Liver (tissue), 9 donors: ENCODE measurements around the gene NFIA. TPM values are rescaled to one million over a fixed set of nuclear protein-coding genes. Genes with fewer than 3 reads are reported as not detected.

Experiments
- DNase-seq: peaks from one replicate; pipeline ENCODE4 v3.0.0-alpha.2; 2017; ENCODE audit warnings: low spot score
- H3K27ac ChIP-seq, 2 donors: one replicate each; pipeline ENCODE4 v1.7.0; 2013; ENCODE audit warnings: inconsistent platforms in 2 of 2, low read length in 2 of 2, control low read depth in 1 of 2, low read depth in 1 of 2, mild to moderate bottlenecking in 1 of 2
- H3K27me3 ChIP-seq, 4 donors: one replicate each; pipeline versions ENCODE4 v1.6.1 to v1.7.0; 2013; ENCODE audit warnings: low read length in 3 of 4, inconsistent platforms in 1 of 4, mild to moderate bottlenecking in 1 of 4, moderate library complexity in 1 of 4; ENCODE audit not compliant: control insufficient read depth in 4 of 4, insufficient read depth in 4 of 4
- H3K36me3 ChIP-seq, 4 donors: one replicate each; pipeline versions ENCODE4 v1.6.1 to v1.7.0; 2013; ENCODE audit warnings: low read length in 3 of 4, mild to moderate bottlenecking in 3 of 4, low read depth in 1 of 4, moderate library complexity in 1 of 4; ENCODE audit not compliant: control insufficient read depth in 4 of 4, insufficient read depth in 3 of 4
- H3K4me1 ChIP-seq, 4 donors: one replicate each; pipeline versions ENCODE4 v1.6.1 to v1.7.0; 2013; ENCODE audit warnings: low read length in 3 of 4, mild to moderate bottlenecking in 3 of 4, moderate library complexity in 1 of 4; ENCODE audit not compliant: control insufficient read depth in 4 of 4, insufficient read depth in 4 of 4
- H3K4me3 ChIP-seq, 3 donors: one replicate each; pipeline versions ENCODE4 v1.6.1 to v1.7.0; 2013; ENCODE audit warnings: low read length in 3 of 3, control low read depth in 1 of 3, low read depth in 1 of 3, mild to moderate bottlenecking in 1 of 3
- H3K9ac ChIP-seq, 2 donors: one replicate each; pipeline ENCODE4 v1.7.0; 2013; ENCODE audit warnings: low read length in 2 of 2, mild to moderate bottlenecking in 2 of 2, moderate library complexity in 2 of 2, control low read depth in 1 of 2, low read depth in 1 of 2
- H3K9me3 ChIP-seq, 4 donors: one replicate each; pipeline versions ENCODE4 v1.6.1 to v1.7.0; 2013; ENCODE audit warnings: low read length in 3 of 4; ENCODE audit not compliant: control insufficient read depth in 4 of 4
- ATF3 ChIP-seq: IDR thresholded peaks from 2 replicates; pipeline ENCODE4 v1.6.1; 2016; ENCODE audit warnings: antibody characterized with exemption
- CTCF ChIP-seq: fragments of 150-350 bp; IDR thresholded peaks from 2 replicates; pipeline ENCODE4 v1.5.1; 2017; ENCODE audit warnings: improper control_type of control experiment, low read depth, low read length; ENCODE audit not compliant: missing input control
- EGR1 ChIP-seq, 2 donors: IDR thresholded peaks; 2 replicates each; pipeline ENCODE4 v1.6.1; 2016 to 2018; ENCODE audit warnings: antibody characterized with exemption in 2 of 2, low read depth in 2 of 2
- FOXA1 ChIP-seq: IDR thresholded peaks from 2 replicates; pipeline ENCODE4 v1.6.1; 2016; ENCODE audit warnings: antibody characterized with exemption
- FOXA2 ChIP-seq: IDR thresholded peaks from 2 replicates; pipeline ENCODE4 v1.6.1; 2016; ENCODE audit warnings: antibody characterized with exemption
- GABPA ChIP-seq, 2 donors: IDR thresholded peaks in 1 of 2; conservative IDR thresholded peaks in 1 of 2; 2 replicates each; pipeline ENCODE4 v1.6.1; 2016; ENCODE audit warnings: antibody characterized with exemption in 2 of 2, mild to moderate bottlenecking in 1 of 2, moderate library complexity in 1 of 2
- HNF4G ChIP-seq: IDR thresholded peaks from 2 replicates; pipeline ENCODE4 v1.6.1; 2016; ENCODE audit warnings: antibody characterized with exemption
- JUND ChIP-seq, 2 donors: IDR thresholded peaks; 2 replicates each; pipeline ENCODE4 v1.6.1; 2016; ENCODE audit warnings: antibody characterized with exemption in 2 of 2
- MAX ChIP-seq: IDR thresholded peaks from 2 replicates; pipeline ENCODE4 v1.6.1; 2016; ENCODE audit warnings: antibody characterized with exemption
- NR2F2 ChIP-seq: IDR thresholded peaks from 2 replicates; pipeline ENCODE4 v1.6.1; 2016; ENCODE audit warnings: antibody characterized with exemption
- RAD21 ChIP-seq, 2 donors: IDR thresholded peaks; 2 replicates each; pipeline ENCODE4 v1.6.1; 2016; ENCODE audit warnings: antibody characterized with exemption in 2 of 2, mild to moderate bottlenecking in 2 of 2
- REST ChIP-seq: IDR thresholded peaks from 2 replicates; pipeline ENCODE4 v1.6.1; 2016; ENCODE audit warnings: antibody characterized with exemption, mild to moderate bottlenecking
- RXRA ChIP-seq, 2 donors: IDR thresholded peaks; 2 replicates each; pipeline ENCODE4 v1.6.1; 2017 to 2018; ENCODE audit warnings: antibody characterized with exemption in 2 of 2, mild to moderate bottlenecking in 1 of 2
- SP1 ChIP-seq: IDR thresholded peaks from 2 replicates; pipeline ENCODE4 v1.6.1; 2018; ENCODE audit warnings: antibody characterized with exemption, mild to moderate bottlenecking
- TAF1 ChIP-seq: conservative IDR thresholded peaks from 2 replicates; pipeline ENCODE4 v1.6.1; 2016; ENCODE audit warnings: antibody characterized with exemption, mild to moderate bottlenecking
- YY1 ChIP-seq: IDR thresholded peaks from 2 replicates; pipeline ENCODE4 v1.6.1; 2016; ENCODE audit warnings: antibody characterized with exemption, mild to moderate bottlenecking
- ZBTB33 ChIP-seq: IDR thresholded peaks from 2 replicates; pipeline ENCODE4 v1.6.1; 2016; ENCODE audit warnings: antibody characterized with exemption
- WGBS: extraction: QIAGEN DNeasy Blood & Tissue Kit; methylation state at CpG from one replicate; pipeline ENCODE4 v1.1.7; 2013; 5-methylcytosine and 5-hydroxymethylcytosine counted together
- polyA plus RNA-seq, 2 donors: library from polyadenylated mRNA; stranded (reverse) in 1 of 2; unstranded in 1 of 2; fragments of 200-250 nt in 1 of 2; fragments of >200 nt in 1 of 2; fragmentation: Nextera tagmentation in 1 of 2; extraction: Ambion mirVana in 1 of 2; gene quantifications; one replicate each; pipeline versions ENCODE4 v1.2.1 to v1.2.3, GENCODE V29; 2013 to 2015
- total RNA-seq, 2 donors: library from RNA; depleted of rRNA; stranded (reverse); fragments of >200 nt; gene quantifications; one replicate each; pipeline ENCODE4 v1.2.3, GENCODE V29; 2014
- donor health status: healthy.
- donor health status: healthy.
- donor health status: healthy.
- donor health status: healthy.
- donor health status: healthy.

Gene NFIA
- total and polyA plus RNA-seq, 4 donors = 6.8 to 53.7 (median 22.2) TPM

GRCh38 chr1:61376151-61376550 lies 293.8 kb downstream of the NFIA start (continued):
- TF ChIP-seq SP1 = no peak

- DNase-seq = no peak
Measured at GRCh38 chr1:61377242-61377958, 295.0 kb downstream of the NFIA start.

GRCh38 chr1:61378494-61379180 lies 296.3 kb downstream of the NFIA start:
- DNase-seq = no peak
- H3K36me3 ChIP-seq = peaks cover 1 to 10% (median 8%) of the 10 kb centered on the region in 4 donors
- H3K9ac ChIP-seq = no peak overlapping the region
- no peaks in the 10 kb centered on the region for H3K4me1 ChIP-seq
- WGBS = 87% methylated on average over 4 of the region's 4 CpGs
- no peaks in the 10 kb centered on the region for H3K27me3 ChIP-seq
- no peaks in the 10 kb centered on the region for H3K9me3 ChIP-seq
- no peak overlapping the region for H3K27ac ChIP-seq
- H3K4me3 ChIP-seq = no peak overlapping the region
- no peak for TF ChIP-seq GABPA (IDR thresholded peaks at IDR 0.05 in 1 of 2, conservative IDR thresholded peaks at IDR 0.05 in 1 of 2)
- no peak for TF ChIP-seq MAX
- no peak for TF ChIP-seq HNF4G
- TF ChIP-seq REST = no peak
- no peak for TF ChIP-seq RAD21 (IDR thresholded peaks at IDR 0.05)
- TF ChIP-seq YY1 = no peak
- no peak for TF ChIP-seq TAF1
- no peak for TF ChIP-seq NR2F2
- no peak for TF ChIP-seq RXRA (IDR thresholded peaks at IDR 0.05)
- no peak for TF ChIP-seq ATF3
- no peak for TF ChIP-seq FOXA1
- no peak for TF ChIP-seq ZBTB33
- TF ChIP-seq SP1 = no peak
- no peak for TF ChIP-seq EGR1 (IDR thresholded peaks at IDR 0.05; ENCODE audit: low read depth in 2 of 2)
- no peak for TF ChIP-seq JUND (IDR thresholded peaks at IDR 0.05)

More at GRCh38 chr1:61377242-61377958, 295.0 kb downstream of the NFIA start:
- H3K9ac ChIP-seq = no peak overlapping the region
- no peak for TF ChIP-seq CTCF
- TF ChIP-seq JUND (IDR thresholded peaks at IDR 0.05) = no peak
- no peak for TF ChIP-seq HNF4G
- no peak for TF ChIP-seq FOXA2
- no peak for TF ChIP-seq NR2F2
- TF ChIP-seq RXRA (IDR thresholded peaks at IDR 0.05) = no peak
- TF ChIP-seq RAD21 (IDR thresholded peaks at IDR 0.05) = no peak
- TF ChIP-seq ATF3 = no peak
- peaks cover 0 to 15% (median 2%) of the 10 kb centered on the region in 4 donors for H3K36me3 ChIP-seq
- H3K27me3 ChIP-seq = no peaks in the 10 kb centered on the region
- no peaks in the 10 kb centered on the region for H3K4me1 ChIP-seq
- no peaks in the 10 kb centered on the region for H3K9me3 ChIP-seq
- H3K27ac ChIP-seq = no peak overlapping the region
- 91% methylated on average over 7 of the region's 7 CpGs for WGBS
- H3K4me3 ChIP-seq = no peak overlapping the region
